Brain microvascular endothelial cell (primary cell): Measurements from ENCODE around the gene CYFIP2.

Experiments
- DNase-seq: peaks from one replicate; pipeline ENCODE4 v3.0.0-alpha.2; 2020
- H3K27ac ChIP-seq: fragments of 250-450 bp; sonication (Bioruptor Pico); 2 replicates; pipeline ENCODE4 v1.5.1; 2020; ENCODE audit warnings: mild to moderate bottlenecking, moderate library complexity
- H3K27me3 ChIP-seq: fragments of 250-450 bp; sonication (Bioruptor Pico); replicated peaks from 2 replicates; pipeline ENCODE4 v1.5.1; 2020; ENCODE audit warnings: mild to moderate bottlenecking
- H3K36me3 ChIP-seq: fragments of 250-450 bp; sonication (Bioruptor Pico); replicated peaks from 2 replicates; pipeline ENCODE4 v1.5.1; 2020; ENCODE audit warnings: mild to moderate bottlenecking
- H3K4me3 ChIP-seq: 2 replicates; pipeline ENCODE4 v1.5.1; 2011; ENCODE audit warnings: low read depth, mild to moderate bottlenecking, control low read depth, low read length, moderate library complexity
- CTCF ChIP-seq: IDR thresholded peaks from 2 replicates; pipeline ENCODE4 v1.5.1; 2011; ENCODE audit warnings: low read depth, mild to moderate bottlenecking, moderate library complexity, low read length, control low read depth, inconsistent platforms; ENCODE audit errors: missing control alignments
- in situ Hi-C: cut with HindIII; loops from 2 replicates; pipeline ENCODE4 v1.10.0; 2017; ENCODE audit warnings: low sequenced_read_pairs, low pct_ligation_motif_present

Gene CYFIP2

DNA sequence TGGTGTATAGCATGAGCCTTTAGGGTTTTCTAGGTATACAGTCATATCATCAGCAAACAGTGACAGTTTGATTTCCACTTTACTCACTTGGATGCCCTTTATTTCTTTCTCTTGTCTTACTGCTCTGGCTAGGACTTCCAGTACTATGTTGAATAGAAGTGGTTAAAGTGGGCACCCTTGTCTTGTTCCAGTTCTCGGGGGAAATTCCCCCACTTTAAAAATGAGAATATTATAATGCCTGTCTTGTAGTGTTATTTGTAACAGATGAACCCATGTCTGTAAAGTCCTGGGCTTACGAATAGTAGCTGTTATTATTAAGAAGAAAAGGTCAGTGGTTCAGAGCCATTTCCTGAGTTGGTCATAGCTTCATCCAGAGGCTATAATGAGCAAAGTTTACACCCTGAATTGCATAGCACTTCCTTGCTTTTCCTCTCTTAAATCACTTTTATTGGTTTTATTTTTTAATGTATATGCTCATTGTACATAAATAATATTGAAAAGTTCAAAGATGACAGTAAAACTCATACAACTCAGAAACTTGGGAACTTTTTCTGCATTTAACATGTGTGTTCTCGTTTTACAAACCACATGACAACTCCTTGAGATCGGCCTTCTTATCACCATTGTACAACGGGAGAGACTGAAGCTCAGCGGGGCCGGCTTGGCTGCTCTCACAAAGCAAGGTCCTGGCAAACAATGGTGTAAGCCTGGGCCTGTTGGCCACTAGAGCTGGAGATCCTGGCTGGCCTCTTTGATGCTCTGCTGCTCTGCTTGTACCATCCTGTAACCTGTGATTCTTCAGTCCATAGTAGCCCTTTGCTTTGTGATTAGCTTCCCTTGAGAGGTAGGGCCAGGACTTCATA, 85.2 kb downstream of the CYFIP2 start:
- no peak overlapping the region for H3K4me3 ChIP-seq
- H3K27ac ChIP-seq, result no peak overlapping the region
- in situ Hi-C loops, result no loop called here
- no peak for DNase-seq
- TF ChIP-seq CTCF, result no peak
- no peaks in the 10 kb centered on the region for H3K27me3 ChIP-seq
- no peaks in the 10 kb centered on the region for H3K36me3 ChIP-seq

DNA sequence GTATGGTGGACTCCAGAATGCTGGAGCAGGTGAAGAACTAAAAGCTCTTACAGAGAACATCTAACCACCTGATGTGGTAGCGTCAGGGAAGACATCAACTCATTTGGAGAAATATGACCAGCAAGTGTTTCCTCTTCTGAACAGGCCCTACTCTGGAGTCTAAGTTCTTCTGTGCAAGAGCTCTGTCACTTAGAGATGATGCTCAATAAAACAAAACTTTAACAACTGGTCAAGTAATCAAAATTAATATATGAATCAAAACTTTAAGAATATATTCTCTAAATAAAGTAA, 85.8 kb downstream of the CYFIP2 start:
- Histone ChIP-seq H3K36me3 (no peaks in the 10 kb centered on the region), H3K27ac (no peak overlapping the region), H3K27me3 (no peaks in the 10 kb centered on the region), H3K4me3 (no peak overlapping the region)
- in situ Hi-C loops, result no loop called here
- DNase-seq, result no peak
- no peak for TF ChIP-seq CTCF

DNA sequence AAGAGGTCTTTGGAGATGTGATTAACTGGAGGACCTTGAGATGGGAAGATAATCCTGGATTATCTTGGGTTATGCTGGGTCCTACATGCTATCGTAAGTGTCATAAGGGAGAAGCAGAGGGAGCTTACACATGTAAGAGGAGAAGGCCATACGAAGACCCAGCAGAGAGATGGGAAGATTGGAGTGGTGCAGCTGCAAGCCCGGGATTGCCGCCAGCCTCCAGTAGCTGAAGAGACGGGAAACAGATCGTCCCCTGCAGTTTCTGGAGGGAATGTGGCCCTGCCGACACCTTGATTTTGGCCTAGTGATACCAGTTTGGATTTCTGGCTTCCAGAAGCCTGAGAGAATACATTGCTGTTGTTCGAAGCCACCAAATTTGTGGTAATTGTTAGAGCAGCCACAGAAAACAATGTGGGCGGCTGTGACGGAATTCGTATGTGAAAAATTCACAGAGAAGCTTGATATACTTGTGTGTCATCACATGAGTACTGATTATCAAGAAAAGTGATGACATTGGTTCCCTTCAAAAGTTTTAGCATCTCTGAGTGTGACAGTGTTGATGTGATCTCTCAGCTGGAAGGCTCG, 86.9 kb downstream of the CYFIP2 start:
- Histone ChIP-seq H3K4me3 (no peak overlapping the region), H3K36me3 (no peaks in the 10 kb centered on the region), H3K27me3 (no peaks in the 10 kb centered on the region), H3K27ac (no peak overlapping the region)
- DNase-seq, result no peak
- TF ChIP-seq CTCF, result no peak
- in situ Hi-C loops, result no loop called here

GRCh38 chr5:157354800-157355199, 88.9 kb downstream of the CYFIP2 start:
- in situ Hi-C loops, result no loop called here
- peak; percentile 71 for TF ChIP-seq CTCF
- no peaks in the 10 kb centered on the region for H3K36me3 ChIP-seq

DNA sequence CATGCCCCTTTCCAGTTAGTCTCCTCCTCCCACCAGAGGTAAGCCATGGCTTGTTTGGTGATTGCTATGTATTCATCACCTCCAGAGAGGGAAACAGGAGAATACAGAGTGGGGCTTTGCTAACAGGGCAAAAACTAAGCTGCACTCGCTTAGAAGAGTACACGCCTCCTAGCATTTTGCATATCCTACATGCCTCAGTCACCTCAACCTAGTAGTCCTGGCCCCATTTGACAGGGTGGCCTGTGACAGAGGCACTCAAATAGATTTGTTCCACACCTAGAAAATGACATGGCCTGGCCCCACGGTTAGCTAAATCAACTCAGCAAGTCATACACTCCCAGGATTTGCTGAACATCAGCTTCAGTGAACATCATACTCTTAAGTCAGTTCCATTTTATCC, 90.7 kb downstream of the CYFIP2 start:
- Histone ChIP-seq H3K4me3 (no peak overlapping the region), H3K36me3 (no peaks in the 10 kb centered on the region), H3K27me3 (no peaks in the 10 kb centered on the region), H3K27ac (no peak overlapping the region)
- TF ChIP-seq CTCF, result no peak
- in situ Hi-C loops, result no loop called here
- no peak for DNase-seq

More at GRCh38 chr5:157354800-157355199, 88.9 kb downstream of the CYFIP2 start:
- Histone ChIP-seq H3K27me3 (no peaks in the 10 kb centered on the region), H3K27ac (no peak overlapping the region), H3K4me3 (no peak overlapping the region)
- no peak for DNase-seq
